Measurements from ENCODE around the gene DMD.
A peak's percentile ranks its signal among the peaks of the same experiment; 100 is the strongest.
"Not testable (repeated sequence)": the region's sequence is repeated elsewhere in the genome, so short reads cannot be mapped to it uniquely, and the experiment has no call there.

Gene DMD

DNA sequence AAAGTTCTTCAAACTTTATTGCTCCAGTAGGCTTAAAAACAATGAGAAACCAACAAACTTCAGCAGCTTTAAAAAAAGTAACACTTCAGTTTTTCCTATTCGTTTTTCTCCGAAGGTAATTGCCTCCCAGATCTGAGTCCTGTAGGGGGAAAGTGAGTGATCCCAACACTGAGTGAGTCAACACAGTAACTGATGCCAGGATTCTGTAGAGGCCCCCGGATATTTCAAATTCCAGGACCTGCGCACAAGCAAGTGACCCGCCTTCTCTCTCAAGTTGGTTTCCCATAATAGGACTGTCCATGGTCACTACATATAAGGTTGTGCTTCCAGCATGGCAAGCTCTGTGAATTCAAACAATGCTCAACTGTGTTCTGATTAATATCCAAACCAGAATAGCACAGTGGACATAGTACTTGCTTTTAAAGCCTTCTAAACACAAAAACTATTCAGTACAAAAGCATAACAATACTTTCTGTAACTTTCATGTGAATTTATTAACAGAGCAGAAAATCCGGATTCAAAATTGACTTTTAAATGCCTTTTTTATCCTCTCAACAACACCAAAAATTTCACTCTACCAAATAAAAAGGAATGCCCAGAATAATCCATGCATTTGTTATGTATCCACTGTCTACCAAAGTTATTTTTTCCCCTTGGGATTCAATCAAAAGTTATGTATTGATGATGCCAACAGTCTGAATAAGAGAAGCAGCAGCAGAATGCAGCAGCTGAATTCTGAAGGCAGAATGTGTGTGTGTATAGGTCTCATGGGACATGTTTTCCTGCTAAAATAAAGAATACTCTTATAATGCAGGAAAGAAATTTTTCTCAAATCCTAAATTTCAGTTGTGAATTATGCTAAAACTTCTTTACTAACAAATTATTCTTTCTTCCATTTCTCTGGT is at the start of gene DMD:
DMD (minus strand) TSS at position 194 of the 905 bp plus-strand sequence. CDS start 237 bp downstream, outside the sequence.
- DNase-seq (ENCODE audit: low spot score) = no peak

DNA sequence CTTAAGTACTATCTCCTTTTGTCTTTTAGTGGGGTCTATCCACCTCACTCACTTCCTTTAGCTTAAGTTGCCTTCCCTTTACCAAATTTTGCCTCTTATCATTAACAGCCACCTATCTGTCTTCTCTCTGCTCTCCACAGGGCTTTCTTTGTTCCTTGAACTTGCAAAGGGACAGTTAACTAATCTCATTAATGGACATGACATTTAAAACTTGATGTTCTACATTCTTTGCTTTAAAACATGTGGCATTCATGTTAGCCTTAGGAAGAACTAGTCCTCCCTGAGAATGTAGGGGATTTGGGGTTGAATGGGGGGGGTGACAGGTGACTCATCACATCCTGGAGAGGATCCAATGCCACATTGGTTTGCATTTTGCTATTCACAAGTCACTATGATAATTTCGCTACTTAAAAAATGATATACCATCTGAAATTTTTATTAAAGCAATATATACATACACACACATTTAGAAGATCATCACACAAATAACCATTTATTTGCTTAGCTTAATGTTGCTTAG is 41.0 kb upstream of the DMD start:
- DNase-seq (ENCODE audit: low spot score) = no peak

DNA sequence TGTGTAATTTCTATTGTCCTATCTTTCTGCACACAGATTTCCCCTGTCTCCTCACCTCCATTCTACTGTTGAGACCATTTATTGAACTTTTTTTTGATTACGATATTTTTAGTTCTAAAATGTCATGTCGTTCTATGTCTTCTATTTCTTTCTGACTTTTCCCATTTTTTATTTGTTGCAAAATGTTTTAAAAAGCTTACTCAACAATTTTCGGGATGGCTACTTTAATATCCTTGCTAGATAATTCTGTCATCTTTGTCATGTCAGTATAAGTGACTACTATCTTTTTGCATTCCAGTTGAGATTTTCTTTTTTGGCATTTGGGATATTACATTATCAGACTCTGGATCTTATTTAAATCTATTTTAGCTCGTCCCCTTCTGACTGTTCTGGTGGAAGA is 7.5 kb upstream of the DMD start:
- DNase-seq (ENCODE audit: low spot score) = no peak

DNA sequence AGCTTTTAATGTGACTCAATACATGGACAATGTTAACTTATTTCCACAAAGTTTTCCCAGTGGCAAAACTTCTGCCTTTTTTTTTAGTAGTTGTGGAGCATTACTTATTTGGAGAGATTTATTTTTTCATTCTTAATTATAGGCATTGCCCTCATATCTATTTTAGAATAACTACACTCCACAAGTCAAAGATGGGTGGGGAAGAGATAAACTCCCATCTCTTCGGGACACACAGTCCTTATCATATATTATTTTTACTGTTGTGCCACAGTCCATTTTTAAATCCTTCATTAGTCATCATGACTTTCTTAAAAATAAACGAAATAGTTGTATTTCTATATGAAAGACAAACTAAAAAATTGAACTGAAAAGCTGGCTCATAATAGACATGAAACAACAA is 1.2 kb downstream of the DMD start:
- no peak for DNase-seq (ENCODE audit: low spot score)

DNA sequence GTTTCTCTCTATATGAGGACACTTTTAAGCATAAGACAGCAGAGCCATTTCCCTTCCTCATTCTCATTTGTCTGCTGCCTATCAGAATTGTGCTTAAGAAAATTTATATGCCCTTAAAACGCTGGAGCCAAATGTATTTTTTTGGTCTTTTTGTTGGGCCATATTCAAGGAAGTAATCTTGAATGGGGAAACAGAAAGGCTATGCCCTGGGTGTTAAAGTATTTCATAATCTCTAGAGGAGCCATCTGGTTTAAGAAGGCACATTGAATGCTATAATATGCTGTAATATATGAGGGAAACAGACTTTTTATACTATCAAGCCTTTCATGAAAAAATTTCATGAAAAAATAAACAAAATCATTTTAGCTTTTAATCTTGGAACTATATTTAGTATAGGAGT is 4.3 kb downstream of the DMD start:
- no peak for DNase-seq (ENCODE audit: low spot score)

DNA sequence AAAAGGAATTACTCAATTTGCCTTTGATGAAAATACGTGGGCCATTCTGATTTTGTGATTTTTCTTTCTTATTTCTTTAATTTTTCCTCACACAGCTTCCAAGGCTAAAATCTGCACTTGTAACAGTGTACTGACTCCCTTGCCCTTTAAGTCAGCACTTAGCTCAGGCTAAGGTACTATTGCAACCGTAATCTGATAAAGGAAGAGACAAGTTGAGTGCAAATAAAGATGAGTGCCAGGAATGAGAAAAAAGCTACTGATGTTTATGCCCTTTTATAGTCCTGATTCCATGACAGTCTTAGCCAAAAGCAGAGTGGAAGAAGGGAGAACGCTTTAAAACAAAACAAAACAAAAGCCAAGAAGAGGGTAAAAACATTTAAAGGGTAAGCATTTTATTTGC is 6.0 kb downstream of the DMD start:
- DNase-seq (ENCODE audit: low spot score) = no peak

DNA sequence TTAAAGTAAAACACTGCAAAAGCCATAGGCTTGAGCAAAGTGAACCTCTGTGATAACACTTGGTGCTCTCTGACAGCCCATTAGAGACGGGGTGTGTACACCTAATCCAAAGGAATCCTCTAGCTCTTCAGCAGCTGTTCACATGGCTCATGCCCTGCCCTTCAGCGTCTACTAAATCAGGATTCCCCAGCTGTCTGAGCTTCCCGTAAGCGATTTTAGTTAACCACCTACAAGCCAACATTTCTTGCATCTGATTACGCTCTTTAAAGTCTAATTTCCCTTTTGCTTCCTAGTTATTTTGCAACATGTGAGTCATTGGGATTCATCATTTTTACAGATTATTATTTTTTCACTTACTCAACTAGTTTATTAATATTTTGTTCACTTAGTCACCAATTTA is 6.5 kb downstream of the DMD start:
- peak; percentile 57 for DNase-seq (ENCODE audit: low spot score)

DNA sequence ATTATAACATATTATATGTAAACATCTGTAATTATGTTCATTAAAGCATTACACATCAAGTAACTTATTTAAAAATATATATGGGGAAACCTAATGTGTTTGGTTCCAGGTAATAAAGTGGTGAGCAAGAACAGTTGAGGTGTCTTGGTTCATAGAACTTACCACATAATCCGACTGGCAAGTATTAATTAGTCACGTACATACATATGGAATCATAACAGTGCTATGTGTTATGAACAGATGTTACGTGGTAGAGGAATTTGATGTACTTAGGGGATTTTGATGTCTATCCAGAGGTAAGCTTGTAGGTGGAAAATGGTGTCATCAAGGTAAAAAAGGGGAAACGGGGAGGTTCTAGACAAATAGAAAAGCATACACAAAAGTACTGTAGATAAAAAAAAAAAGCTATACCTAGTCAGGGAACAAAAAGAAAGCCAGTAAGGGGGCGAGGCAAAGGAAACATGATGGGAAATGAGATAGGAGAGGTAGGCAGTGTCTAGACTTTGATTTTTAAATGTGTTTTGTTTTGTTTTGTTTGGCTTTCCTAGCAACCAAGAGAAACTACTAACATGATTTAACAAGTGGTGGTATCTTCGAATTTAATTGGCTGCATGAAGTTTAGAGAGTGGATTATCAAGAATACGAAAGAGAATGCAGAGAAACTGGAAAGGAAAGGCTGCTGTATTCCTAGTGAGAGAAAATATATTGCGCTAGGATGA is 12.6 kb downstream of the DMD start:
- DNase-seq (ENCODE audit: low spot score) = no peak

DNA sequence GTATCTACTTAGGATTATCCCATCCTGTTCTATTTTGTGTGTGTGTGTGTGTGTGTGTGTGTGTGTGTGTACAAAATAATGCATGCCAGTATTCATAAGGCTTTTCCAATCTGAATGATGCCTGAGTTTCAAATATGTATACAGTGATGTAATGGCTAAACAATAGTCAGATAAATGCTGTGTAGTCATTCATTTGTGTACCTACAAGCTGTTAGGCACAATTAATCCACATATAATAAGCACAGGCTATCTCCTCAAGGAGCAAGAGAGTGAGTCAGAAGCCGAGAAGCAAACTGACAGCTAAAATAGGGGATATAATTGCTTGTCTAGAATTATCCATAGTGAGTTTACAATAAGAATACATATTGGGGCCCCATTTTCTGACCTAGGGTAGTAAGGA is 15.7 kb downstream of the DMD start:
- DNase-seq (ENCODE audit: low spot score) = no peak

DNA sequence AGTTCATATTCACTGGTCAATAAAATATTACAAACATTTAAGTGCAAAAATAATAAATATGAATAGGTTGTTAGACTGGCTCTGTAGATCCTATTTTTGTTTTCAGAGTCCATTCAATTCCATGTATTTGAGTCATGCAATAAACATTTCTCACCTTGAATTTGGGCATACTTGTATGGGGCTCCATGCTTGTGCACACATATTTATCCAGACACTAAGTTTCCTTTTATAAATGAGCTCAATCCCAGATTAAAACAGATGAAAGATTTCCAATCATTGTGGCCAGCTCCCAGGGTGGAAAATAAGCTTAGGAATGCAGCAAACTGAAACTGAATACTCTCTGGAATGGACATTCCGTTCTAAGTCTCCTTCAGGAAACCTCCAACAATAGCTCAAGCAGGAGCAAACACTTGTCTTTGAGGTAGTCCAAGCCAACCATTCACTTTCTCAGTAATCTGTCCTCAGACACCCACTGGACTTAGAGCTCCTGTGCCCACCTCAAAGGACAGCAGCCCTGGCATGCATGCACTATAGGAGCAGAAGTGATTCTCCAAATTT is 16.4 kb downstream of the DMD start:
- no peak for DNase-seq (ENCODE audit: low spot score)

DNA sequence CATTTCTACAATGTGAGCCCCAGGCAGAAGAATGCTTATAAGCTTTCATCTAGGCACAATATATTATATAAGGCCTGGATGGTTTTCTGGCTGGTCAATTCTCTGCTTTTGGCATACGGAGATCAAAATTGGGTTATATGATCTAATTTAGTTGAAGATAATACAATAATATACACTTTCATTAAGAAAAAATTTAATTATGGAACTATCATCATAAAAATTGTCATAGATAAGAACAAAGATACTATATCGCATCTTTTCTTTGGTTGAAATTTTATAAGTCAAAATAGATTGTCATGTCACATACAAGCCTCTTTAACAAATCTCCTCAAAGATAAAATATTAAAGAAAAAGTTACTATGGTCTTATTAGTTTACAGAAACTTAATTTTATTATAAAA is 17.1 kb downstream of the DMD start:
- no peak for DNase-seq (ENCODE audit: low spot score)

DNA sequence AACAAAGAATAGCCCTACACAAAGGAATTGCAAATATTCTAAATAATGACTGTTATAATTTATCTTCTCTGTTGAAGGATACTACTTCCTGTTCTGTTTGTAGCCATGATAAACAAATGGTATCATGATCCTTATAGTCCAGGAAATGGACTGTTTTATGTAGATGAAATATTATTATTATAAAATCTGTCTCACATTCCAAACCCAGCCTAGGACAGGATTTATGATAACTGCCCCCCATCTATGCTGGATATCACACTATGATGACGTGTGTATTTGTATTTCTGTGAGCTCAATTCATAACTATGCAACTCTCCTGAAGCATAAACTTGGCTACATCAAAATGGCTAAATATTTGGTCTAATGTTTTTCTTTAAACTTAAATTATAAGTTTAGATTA is 21.3 kb downstream of the DMD start:
- no peak for DNase-seq (ENCODE audit: low spot score)

DNA sequence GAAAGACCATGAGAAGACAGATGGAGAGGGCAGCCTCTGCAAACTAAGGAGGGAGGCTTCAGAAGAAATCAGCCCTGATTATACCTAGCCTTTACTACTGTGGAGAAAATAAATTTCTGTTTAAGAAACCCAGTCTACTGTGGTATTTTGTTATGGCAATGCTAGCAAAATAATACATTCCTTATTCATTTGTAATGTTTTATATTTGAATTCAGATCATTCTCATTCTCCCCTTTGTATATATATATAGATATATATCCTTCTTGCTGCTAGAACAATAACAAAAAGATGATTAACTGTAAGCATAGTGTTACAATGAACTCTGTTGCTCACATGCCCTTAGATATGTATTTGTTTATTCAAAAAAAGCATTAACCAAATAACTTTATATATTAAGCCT is 22.5 kb downstream of the DMD start:
- DNase-seq (ENCODE audit: low spot score) = no peak

DNA sequence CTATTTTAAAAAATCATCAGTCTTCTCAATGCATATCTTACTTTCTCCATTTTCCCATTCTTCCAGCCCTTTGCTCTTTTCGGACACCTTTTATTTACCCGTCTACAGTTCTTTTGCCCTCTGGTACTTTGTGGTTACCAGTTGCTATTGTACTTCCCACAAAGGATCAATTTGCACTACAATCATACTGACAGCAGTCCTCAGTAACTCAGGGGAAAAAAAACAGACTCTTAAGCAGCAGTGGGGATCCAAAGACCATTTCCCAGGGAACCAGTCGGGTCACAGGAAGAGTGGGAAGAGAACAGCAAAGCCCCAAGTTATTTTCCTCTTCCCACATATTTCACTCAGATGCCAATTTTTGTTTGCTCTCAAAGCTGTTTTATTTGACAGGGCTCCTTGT is 23.1 kb downstream of the DMD start:
- DNase-seq (ENCODE audit: low spot score) = no peak

DNA sequence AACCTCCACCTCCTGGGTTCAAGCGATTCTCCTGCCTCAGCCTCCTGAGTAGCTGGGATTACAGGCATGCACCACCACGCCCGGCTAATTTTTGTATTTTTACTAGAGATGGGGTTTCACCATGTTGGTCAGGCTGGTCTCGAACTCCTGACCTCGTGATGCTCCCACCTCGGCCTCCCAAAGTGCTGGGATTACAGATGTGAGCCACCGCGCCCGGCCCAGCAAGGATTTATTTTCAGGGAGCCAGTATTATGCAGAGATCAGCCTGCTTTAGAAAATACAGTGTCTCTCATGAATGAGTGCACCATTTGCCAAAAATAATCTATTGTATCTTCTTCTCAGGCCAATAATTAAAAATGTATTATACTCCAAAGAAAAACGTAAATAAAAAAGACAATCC is 26.5 kb downstream of the DMD start:
- not testable (repeated sequence) for DNase-seq (ENCODE audit: low spot score)

DNA sequence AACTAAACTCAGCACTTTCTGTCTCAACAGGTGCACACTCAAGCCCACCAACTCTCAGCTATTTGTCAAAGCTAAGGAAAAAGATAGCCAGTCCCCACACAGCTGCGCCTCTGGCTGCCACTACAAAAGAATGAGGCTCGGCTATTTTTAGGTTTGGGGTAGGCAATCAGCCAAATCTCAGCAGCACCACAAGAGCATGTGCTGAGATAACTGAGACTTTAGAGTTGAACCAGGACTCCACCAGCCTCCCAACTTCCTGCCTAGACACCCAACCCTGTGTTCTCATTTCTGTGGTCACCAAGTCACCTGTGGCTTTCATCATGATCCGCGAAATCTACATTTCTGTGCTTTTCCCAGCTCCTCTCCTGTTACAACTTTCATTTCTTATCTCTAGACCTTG is 28.0 kb downstream of the DMD start:
- no peak for DNase-seq (ENCODE audit: low spot score)

DNA sequence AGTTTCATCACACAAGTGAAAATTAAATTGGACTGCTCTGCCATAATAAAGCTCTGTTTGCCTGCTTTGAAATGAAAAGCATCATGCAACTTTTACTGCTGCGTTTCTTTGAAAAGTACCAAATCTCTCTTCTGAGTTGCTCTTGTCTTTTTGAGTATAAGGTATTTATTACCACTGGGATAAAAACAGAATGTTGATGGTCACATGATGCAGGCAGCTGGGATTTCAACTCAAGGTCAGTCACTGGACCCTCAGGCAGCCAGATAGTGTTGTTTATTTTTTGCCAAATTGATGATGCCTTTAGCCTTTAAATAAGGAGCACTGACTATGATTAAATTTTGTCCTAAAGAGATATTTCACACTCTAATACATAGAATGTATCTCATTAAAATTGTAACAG is 32.7 kb downstream of the DMD start:
- no peak for DNase-seq (ENCODE audit: low spot score)

DNA sequence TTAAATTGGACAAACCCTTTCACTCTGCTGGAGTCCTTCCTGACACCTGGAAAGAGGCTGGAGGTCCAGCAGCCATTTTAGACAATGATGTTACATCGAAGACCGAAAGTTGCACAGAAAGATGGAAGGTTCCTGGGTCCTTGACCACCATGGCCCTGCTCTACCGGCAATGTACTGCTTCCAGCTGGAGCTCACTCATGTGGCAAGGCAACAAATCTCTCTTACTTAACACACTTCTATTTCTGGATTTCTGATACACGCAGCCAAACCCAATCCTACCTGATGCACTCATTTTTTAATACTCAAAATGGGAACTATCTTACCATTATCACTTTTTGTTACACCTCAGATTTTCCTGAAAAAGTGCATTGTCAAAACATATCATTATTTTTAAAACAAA is 33.1 kb downstream of the DMD start:
- no peak for DNase-seq (ENCODE audit: low spot score)

DNA sequence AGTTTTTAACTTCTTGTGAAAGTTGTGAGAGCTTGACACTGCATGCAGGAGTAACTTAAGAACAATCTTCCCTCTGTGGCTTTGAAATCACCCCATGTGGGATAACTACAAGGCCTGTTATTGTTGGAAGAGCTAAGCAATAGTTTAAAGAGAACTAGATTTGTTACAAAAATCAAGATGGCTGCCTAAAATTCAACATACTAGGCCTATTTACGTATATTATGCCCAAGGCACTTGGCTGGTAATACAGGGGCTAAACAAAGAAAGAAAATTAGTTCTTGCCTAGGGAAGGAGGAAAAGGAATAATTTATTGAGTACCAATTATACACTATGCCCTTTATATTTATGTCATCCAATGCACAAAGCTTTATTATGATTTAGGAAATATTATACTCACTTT is 36.1 kb downstream of the DMD start:
- DNase-seq (ENCODE audit: low spot score) = no peak

DNA sequence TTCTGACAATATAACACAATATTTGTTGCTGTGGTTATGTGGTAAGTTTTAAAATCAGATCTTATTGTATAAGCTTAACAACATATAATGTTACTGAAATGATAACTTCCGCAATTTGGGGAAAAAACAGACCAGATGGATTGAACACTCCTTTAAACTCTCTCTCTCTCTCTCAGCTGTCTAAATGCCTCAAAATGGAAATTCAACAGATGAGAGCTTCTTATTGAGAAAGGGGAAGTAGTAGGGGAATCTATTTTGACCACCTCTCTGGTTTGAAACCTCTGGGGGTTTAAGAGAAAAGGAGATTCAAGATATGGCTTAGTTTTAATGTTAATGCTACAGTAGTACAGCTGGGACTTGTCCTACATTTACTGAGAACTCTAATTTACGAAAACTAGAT is 40.3 kb downstream of the DMD start:
- DNase-seq (ENCODE audit: low spot score) = no peak

DNA sequence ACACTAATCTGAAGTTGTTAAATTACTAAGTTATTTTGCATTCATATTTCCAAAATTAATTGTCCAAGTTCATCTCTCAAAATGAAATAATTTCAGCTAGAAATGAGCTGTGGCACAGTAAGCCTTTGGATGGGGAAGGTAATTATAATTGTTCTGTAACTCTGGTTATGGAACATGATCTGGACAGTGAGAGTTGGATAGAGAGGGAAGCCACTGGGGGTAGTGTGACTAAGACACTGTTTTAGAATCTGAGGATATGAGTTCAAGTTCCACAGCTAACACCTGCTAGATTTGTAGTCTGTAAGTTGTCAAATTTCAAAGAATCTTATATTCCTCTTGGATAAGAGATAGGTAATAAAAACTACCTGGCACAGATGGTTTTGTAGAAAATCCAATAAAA is 49.5 kb downstream of the DMD start:
- DNase-seq (ENCODE audit: low spot score) = no peak

DNA sequence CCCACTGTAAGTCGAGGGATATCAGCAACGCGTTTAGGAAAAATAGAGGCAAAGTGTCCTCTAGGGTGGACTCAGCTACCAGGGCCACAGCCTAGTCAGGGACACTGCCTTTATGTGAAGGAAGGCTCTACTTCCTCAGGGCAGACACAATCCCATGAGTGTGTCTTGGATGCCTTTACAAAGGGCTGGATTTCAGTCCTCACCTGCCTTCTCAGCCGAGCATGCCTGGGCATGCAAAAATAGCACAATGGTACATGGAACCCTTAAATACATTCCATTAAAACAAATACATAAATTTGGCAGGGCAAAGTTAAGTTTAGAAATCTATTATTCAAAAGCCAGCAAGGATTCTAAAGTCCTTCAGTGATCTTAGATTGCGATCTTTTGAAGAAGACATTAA is 51.1 kb downstream of the DMD start:
- no peak for DNase-seq (ENCODE audit: low spot score)

DNA sequence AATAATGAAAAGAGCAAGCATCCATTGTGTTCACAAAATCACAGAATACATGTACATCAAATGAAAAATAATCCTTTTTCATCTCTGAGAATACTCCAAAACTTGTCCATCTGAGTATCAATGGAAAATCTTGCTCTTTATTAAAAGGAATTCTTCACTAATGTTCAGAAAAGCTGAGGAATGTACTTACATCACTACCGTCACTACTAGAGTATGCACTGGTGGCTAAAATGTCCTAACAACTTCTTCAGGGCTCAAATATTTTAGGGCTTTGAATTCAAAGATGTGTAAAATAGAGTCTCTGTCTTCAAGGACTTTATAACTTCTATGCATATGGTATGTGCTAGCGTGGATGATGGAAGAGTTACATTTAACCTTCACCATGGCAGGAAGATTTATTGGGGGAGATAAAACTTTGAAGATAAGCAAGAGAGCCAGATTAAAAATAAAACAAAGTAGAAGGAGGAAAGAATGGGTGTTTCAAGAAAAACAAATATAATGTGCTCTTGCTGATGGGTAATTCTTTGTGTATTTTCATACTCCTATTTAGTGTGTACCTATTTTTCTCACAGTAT is 55.1 kb downstream of the DMD start:
- no peak for DNase-seq (ENCODE audit: low spot score)
